Stomach (tissue), 9 donors: ENCODE results near the gene CTIF. TPM values are rescaled to one million over a fixed set of nuclear protein-coding genes. Genes with fewer than 3 reads are reported as not detected.

ENCODE experiments used
- DNase-seq, 2 donors: peaks; one replicate each; pipeline versions ENCODE4 v3.0.0 to v3.0.0-alpha.2; 2013 to 2019
- H3K27ac ChIP-seq, 5 donors: fragments of 200-600 bp in 4 of 5; sonication (generic) in 4 of 5; one replicate each; pipeline ENCODE4 v1.5.1; 2013 to 2019; ENCODE audit warnings: mild to moderate bottlenecking in 1 of 5, moderate library complexity in 1 of 5
- H3K27me3 ChIP-seq, 3 donors: fragments of 200-600 bp; sonication (generic); one replicate each; pipeline ENCODE4 v1.5.1; 2017 to 2019; ENCODE audit warnings: mixed run types in 1 of 3
- H3K36me3 ChIP-seq, 4 donors: fragments of 200-600 bp; sonication (generic); 1 replicate in 3 of 4; 2 replicates in 1 of 4; pipeline ENCODE4 v1.5.1; 2016 to 2019
- H3K4me1 ChIP-seq, 4 donors: fragments of 200-600 bp; sonication (generic); one replicate each; pipeline ENCODE4 v1.5.1; 2016 to 2019
- H3K4me3 ChIP-seq, 4 donors: fragments of 200-600 bp; sonication (generic) in 3 of 4; one replicate each; pipeline ENCODE4 v1.5.1; 2016 to 2019; ENCODE audit warnings: mild to moderate bottlenecking in 1 of 4
- H3K9me3 ChIP-seq, 4 donors: fragments of 200-600 bp; sonication (generic); one replicate each; pipeline ENCODE4 v1.5.1; 2016 to 2019
- EP300 ChIP-seq: sonication (generic); formaldehyde crosslinking; IDR thresholded peaks from one replicate; pipeline ENCODE4 v1.6.1; 2017; ENCODE audit warnings: antibody characterized with exemption
- POLR2A ChIP-seq, 4 donors: fragments of 450-650 bp; IDR thresholded peaks; one replicate each; pipeline ENCODE4 v1.6.1; 2016; ENCODE audit warnings: antibody characterized with exemption in 4 of 4, control low read depth in 2 of 4, mild to moderate bottlenecking in 1 of 4, moderate library complexity in 1 of 4
- POLR2AphosphoS5 ChIP-seq, 3 donors: sonication (generic); formaldehyde crosslinking; IDR thresholded peaks; one replicate each; pipeline ENCODE4 v1.6.1; 2016; ENCODE audit warnings: antibody characterized with exemption in 3 of 3
- WGBS, 5 donors: extraction: QIAGEN DNeasy Blood & Tissue Kit in 3 of 5; methylation state at CpG; one replicate each; pipeline versions ENCODE4 v1.1.5 to v1.1.7; 2013 to 2018; 5-methylcytosine and 5-hydroxymethylcytosine counted together
- intact Hi-C: fragments of 100-400 bp; cut with DNase I; formaldehyde crosslinking; loops from one replicate; pipeline ENCODE4 v1.15.1; 2023; ENCODE audit warnings: low total_unique reads
- polyA plus RNA-seq, 3 donors: library from polyadenylated mRNA; stranded (reverse); fragments of 200-250 nt; gene quantifications; one replicate each; pipeline ENCODE4 v1.2.3, GENCODE V29; 2013
- total RNA-seq, 5 donors: library from RNA; depleted of rRNA; stranded (reverse); fragments of >200 nt; gene quantifications; one replicate each; pipeline versions ENCODE4 v1.1.0 to v1.2.3, GENCODE V29; 2014 to 2016
- TF ChIP-seq, protein P1 (sequence below), 7 experiments: fragments of 450-650 bp in 4 of 7; fragments of 200-600 bp in 3 of 7; sonication (generic) in 3 of 7; IDR thresholded peaks; one replicate each; pipeline ENCODE4 v1.5.1; 2016 to 2019; ENCODE audit warnings: antibody characterized with exemption in 7 of 7, control low read depth in 2 of 7, mild to moderate bottlenecking in 1 of 7
- donor health status: healthy with polysubstance abuse.
- donor health status: Bipolar disorder and iron deficiency.
- donor health status: healthy.

CTIF gene
- total and polyA plus RNA-seq, 8 donors, result 16.3 to 105 (median 30.3) TPM

GRCh38 chr18:48800466-48800865, 261.6 kb downstream of the CTIF start:
- peak in 1 of 2 donors; percentile 5 for DNase-seq
- Histone ChIP-seq H3K27me3 (no peaks in the 10 kb centered on the region), H3K4me1 (peaks cover 0 to 29% (median 20%) of the 10 kb centered on the region in 4 donors), H3K36me3 (peaks cover 2 to 27% (median 14%) of the 10 kb centered on the region in 4 donors), H3K9me3 (no peaks in the 10 kb centered on the region), H3K27ac (peak overlapping the region in 1 of 5 donors; percentile 27), H3K4me3 (no peak overlapping the region)
- intact Hi-C loops, result no loop called here
- WGBS, 5 donors, result 94 to 98% (median 96%) methylated on average over 6 of the region's 6 CpGs
- TF ChIP-seq POLR2A (IDR thresholded peaks at IDR 0.05) (no peak), POLR2AphosphoS5 (IDR thresholded peaks at IDR 0.05) (no peak), EP300 (no peak)
- TF ChIP-seq, protein P1, sequence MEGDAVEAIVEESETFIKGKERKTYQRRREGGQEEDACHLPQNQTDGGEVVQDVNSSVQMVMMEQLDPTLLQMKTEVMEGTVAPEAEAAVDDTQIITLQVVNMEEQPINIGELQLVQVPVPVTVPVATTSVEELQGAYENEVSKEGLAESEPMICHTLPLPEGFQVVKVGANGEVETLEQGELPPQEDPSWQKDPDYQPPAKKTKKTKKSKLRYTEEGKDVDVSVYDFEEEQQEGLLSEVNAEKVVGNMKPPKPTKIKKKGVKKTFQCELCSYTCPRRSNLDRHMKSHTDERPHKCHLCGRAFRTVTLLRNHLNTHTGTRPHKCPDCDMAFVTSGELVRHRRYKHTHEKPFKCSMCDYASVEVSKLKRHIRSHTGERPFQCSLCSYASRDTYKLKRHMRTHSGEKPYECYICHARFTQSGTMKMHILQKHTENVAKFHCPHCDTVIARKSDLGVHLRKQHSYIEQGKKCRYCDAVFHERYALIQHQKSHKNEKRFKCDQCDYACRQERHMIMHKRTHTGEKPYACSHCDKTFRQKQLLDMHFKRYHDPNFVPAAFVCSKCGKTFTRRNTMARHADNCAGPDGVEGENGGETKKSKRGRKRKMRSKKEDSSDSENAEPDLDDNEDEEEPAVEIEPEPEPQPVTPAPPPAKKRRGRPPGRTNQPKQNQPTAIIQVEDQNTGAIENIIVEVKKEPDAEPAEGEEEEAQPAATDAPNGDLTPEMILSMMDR (IDR thresholded peaks at IDR 0.05), result no peak

DNA sequence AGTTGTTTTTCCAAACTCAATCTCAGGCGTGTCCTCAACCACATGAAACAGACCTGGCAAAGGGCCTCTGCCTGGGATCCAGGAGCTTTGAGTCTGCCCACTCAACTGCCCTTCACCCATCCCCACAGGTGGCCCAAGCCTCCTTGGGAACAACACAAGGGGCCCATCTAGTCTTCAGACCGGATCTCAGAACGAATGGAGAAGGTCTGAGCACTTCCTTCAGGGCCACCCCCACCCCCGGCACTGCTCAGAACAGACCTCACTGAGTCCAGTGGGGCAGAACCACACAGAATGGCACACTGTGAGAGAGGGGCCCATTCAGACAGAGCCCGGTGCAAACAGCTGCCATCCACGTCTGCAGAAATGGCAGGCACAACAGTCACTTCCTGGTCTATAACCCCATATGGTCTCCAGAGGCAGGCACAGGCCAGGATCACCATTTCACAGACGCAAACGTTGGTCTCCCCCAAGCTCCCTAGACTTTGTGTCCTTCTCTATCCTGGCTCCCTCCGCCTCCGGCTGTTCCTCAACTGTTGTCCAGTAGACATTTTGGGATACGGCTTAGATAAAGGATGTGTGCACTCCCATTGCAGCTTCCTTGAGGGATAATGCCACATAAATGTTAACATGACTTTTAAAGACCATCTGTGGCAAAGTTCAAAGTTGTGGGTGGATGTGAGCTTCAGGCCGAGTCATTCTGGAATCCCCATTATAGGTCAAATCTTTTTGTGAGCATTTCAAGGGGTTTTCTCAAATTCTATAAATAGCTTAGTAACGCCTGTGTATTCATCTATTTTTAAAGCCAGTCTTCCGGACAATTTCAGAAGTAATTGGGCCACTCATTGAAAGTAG, 262.3 kb downstream of the CTIF start:
- intact Hi-C loops, result no loop called here
- H3K27ac ChIP-seq, result peak overlapping the region in 3 of 5 donors; percentile 30 to 48 (median 40)
- H3K4me1 ChIP-seq, result peaks cover 0 to 29% (median 20%) of the 10 kb centered on the region in 4 donors
- H3K36me3 ChIP-seq, result peaks cover 2 to 26% (median 13%) of the 10 kb centered on the region in 4 donors
- H3K9me3 ChIP-seq, result no peaks in the 10 kb centered on the region
- peak in 1 of 2 donors; percentile 18 for DNase-seq
- no peak overlapping the region for H3K4me3 ChIP-seq
- H3K27me3 ChIP-seq, result no peaks in the 10 kb centered on the region
- TF ChIP-seq POLR2A (IDR thresholded peaks at IDR 0.05) (no peak), POLR2AphosphoS5 (IDR thresholded peaks at IDR 0.05) (no peak), EP300 (no peak)
- TF ChIP-seq, protein P1 (IDR thresholded peaks at IDR 0.05), result no peak
- 74 to 85% (median 81%) methylated on average over 14 of the region's 14 CpGs for WGBS, 5 donors

GRCh38 chr18:48801728-48802542, 263.1 kb downstream of the CTIF start:
- intact Hi-C loops, result no loop called here
- Histone ChIP-seq H3K4me3 (no peak overlapping the region), H3K9me3 (no peaks in the 10 kb centered on the region), H3K27ac (peak overlapping the region in 3 of 5 donors; percentile 30 to 48 (median 40)), H3K27me3 (no peaks in the 10 kb centered on the region), H3K4me1 (peaks cover 0 to 36% (median 25%) of the 10 kb centered on the region in 4 donors), H3K36me3 (peaks cover 0 to 26% (median 12%) of the 10 kb centered on the region in 4 donors)
- peak; percentile 35 to 62 for DNase-seq
- TF ChIP-seq EP300 (no peak), POLR2AphosphoS5 (IDR thresholded peaks at IDR 0.05) (peak in 1 of 3 donors; percentile 18), POLR2A (IDR thresholded peaks at IDR 0.05) (no peak)
- TF ChIP-seq, protein P1 (IDR thresholded peaks at IDR 0.05), result no peak
- 69 to 74% (median 70%) methylated on average over 7 of the region's 7 CpGs for WGBS, 5 donors
